Lower lobe of right lung (tissue), 2 donors: ENCODE measurements around the gene MMS19. TPM values are rescaled to one million over a fixed set of nuclear protein-coding genes. Genes with fewer than 3 reads are reported as not detected.

Source experiments
- ATAC-seq, 2 donors: fragments of 200-7000 bp; cut with Tn5 transposase; one replicate each; pipeline ENCODE4 v1.9.1; 2020 to 2022; ENCODE audit warnings: mild to moderate bottlenecking in 2 of 2, moderate library complexity in 2 of 2
- DNase-seq: peaks from one replicate; pipeline ENCODE4 v3.0.0-alpha.2; 2020
- H3K27ac ChIP-seq: fragments of 200-600 bp; one replicate; pipeline ENCODE4 v1.8.0; 2022
- H3K27me3 ChIP-seq: fragments of 200-600 bp; one replicate; pipeline ENCODE4 v1.8.0; 2022; ENCODE audit warnings: low read depth
- H3K36me3 ChIP-seq: fragments of 200-600 bp; one replicate; pipeline ENCODE4 v1.8.0; 2022; ENCODE audit warnings: mild to moderate bottlenecking
- H3K4me1 ChIP-seq: fragments of 200-600 bp; one replicate; pipeline ENCODE4 v1.8.0; 2022
- H3K4me3 ChIP-seq: fragments of 200-600 bp; one replicate; pipeline ENCODE4 v1.8.0; 2022; ENCODE audit warnings: mild to moderate bottlenecking
- H3K9me3 ChIP-seq: fragments of 200-600 bp; one replicate; pipeline ENCODE4 v1.8.0; 2022
- CTCF ChIP-seq: fragments of 200-600 bp; IDR thresholded peaks from one replicate; pipeline ENCODE4 v1.8.0; 2022; ENCODE audit warnings: antibody characterized with exemption, mild to moderate bottlenecking
- intact Hi-C: fragments of 100-400 bp; cut with DNase I; formaldehyde crosslinking; loops from one replicate; pipeline ENCODE4 v1.11.0; 2022
- total RNA-seq: library from RNA; stranded (reverse); fragmentation: NEBNext Ultra II Directional; extraction: Animal tissue kit (Norgen Biotek cat#: 25700); gene quantifications from one replicate; pipeline ENCODE4 v1.2.1, GENCODE V29; 2021
- donor health status: DM: no; HTN: yes; CAD: no; lungs with severe emphysema.

The MMS19 gene
- total RNA-seq, 1 donor from 2014 or later: 65.5 TPM

- TF ChIP-seq CTCF: no peak
- intact Hi-C loops: loop anchor here (10.0 kb wide), 1 partner anchor 95 kb away; no protein-coding TSS in a partner anchor
- Histone ChIP-seq H3K4me3 (no peak overlapping the region), H3K27ac (no peak overlapping the region), H3K4me1 (peaks cover 26% of the 10 kb centered on the region), H3K9me3 (no peaks in the 10 kb centered on the region), H3K27me3 (no peaks in the 10 kb centered on the region), H3K36me3 (peaks cover 100% of the 10 kb centered on the region)
- DNase-seq (no peak), ATAC-seq (no peak)
Measured at GRCh38 chr10:97459933-97460332, 38.3 kb downstream of the MMS19 start.

- H3K4me3 ChIP-seq: no peak overlapping the region
- intact Hi-C loops: no loop called here
- TF ChIP-seq CTCF: no peak
- peaks cover 96% of the 10 kb centered on the region for H3K36me3 ChIP-seq
- H3K27ac ChIP-seq: no peak overlapping the region
- ATAC-seq: no peak
- DNase-seq: no peak
- H3K9me3 ChIP-seq: no peaks in the 10 kb centered on the region
- H3K4me1 ChIP-seq: peaks cover 26% of the 10 kb centered on the region
- H3K27me3 ChIP-seq: no peaks in the 10 kb centered on the region
Measured at GRCh38 chr10:97459111-97459510, 39.1 kb downstream of the MMS19 start.

GRCh38 chr10:97456686-97457065, 41.5 kb downstream of the MMS19 start:
- intact Hi-C loops: no loop called here
- Histone ChIP-seq H3K4me3 (no peak overlapping the region), H3K27me3 (no peaks in the 10 kb centered on the region), H3K36me3 (peaks cover 95% of the 10 kb centered on the region), H3K27ac (no peak overlapping the region), H3K9me3 (no peaks in the 10 kb centered on the region), H3K4me1 (peaks cover 27% of the 10 kb centered on the region)
- DNase-seq (no peak), ATAC-seq (no peak)
- no peak for TF ChIP-seq CTCF

GRCh38 chr10:97456034-97456685, 42.1 kb downstream of the MMS19 start:
- DNase-seq (no peak), ATAC-seq (no peak)
- Histone ChIP-seq H3K9me3 (no peaks in the 10 kb centered on the region), H3K27me3 (no peaks in the 10 kb centered on the region), H3K36me3 (peaks cover 93% of the 10 kb centered on the region), H3K4me1 (peaks cover 32% of the 10 kb centered on the region), H3K4me3 (no peak overlapping the region), H3K27ac (peak overlapping the region; percentile 31)
- TF ChIP-seq CTCF: no peak
- intact Hi-C loops: no loop called here

GRCh38 chr10:97454330-97455036, 43.7 kb downstream of the MMS19 start:
- Histone ChIP-seq H3K4me3 (no peak overlapping the region), H3K27me3 (no peaks in the 10 kb centered on the region), H3K4me1 (peaks cover 45% of the 10 kb centered on the region), H3K27ac (peak overlapping the region; percentile 9), H3K9me3 (no peaks in the 10 kb centered on the region), H3K36me3 (peaks cover 76% of the 10 kb centered on the region)
- no peak for TF ChIP-seq CTCF
- ATAC-seq (peak; percentile 35 to 65), DNase-seq (no peak)
- intact Hi-C loops: no loop called here
